Measurements from ENCODE around the gene RPS25.

DNA sequence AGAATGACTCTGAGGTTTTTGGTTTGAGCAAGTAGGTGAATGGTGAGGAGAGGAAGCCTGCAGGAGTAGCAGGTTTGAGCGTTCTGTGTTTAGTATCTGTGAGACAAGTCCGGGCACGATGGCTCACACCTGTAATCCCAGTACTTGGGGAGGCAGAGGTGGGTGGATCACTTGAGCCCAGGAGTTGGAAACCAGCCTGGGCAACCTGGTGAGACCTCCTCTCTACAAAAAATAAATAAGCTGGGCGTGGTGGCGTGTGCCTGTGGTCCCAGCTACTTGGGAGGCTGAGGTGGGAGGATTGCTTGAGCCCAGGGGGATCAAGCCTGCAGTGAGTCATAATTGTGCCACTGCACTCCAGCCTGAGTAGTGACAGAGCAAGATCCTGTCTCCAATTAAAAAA is 29.9 kb downstream of the RPS25 start:
- TF ChIP-seq CTCF (IDR thresholded peaks at IDR 0.05; ENCODE audit: low read depth, low read length, poor library complexity, severe bottlenecking) (no peak), EZH2phosphoT487 (IDR thresholded peaks at IDR 0.05; ENCODE audit: borderline replicate concordance, low read length) (no peak)

All from DOHH2 (cell line).